Neural progenitor cell (in vitro differentiated cells): Measurements from ENCODE around the gene DUOX1.

ENCODE experiments used
- CTCF ChIP-seq: fragments of 200-600 bp; sonication (generic); IDR thresholded peaks from 2 replicates; pipeline ENCODE4 v1.5.1; 2017; ENCODE audit warnings: antibody characterized with exemption, mild to moderate bottlenecking
- EZH2 ChIP-seq: fragments of 200-600 bp; sonication (generic); IDR thresholded peaks from 2 replicates; pipeline ENCODE4 v1.6.1; 2017; ENCODE audit warnings: antibody characterized with exemption, mild to moderate bottlenecking, moderate library complexity
- EZH2phosphoT487 ChIP-seq: fragments of 200-600 bp; sonication (generic); IDR thresholded peaks from 2 replicates; pipeline ENCODE4 v1.6.1; 2017; ENCODE audit warnings: antibody characterized with exemption

GRCh38 chr15:45155739-45156138 lies 25.9 kb downstream of the DUOX1 start:
- TF ChIP-seq EZH2phosphoT487 = no peak
- TF ChIP-seq CTCF = no peak
- no peak for TF ChIP-seq EZH2
